Activated T-cell treated with anti-CD3 and anti-CD28 coated beads for 4 hours (primary cell): ENCODE measurements around the gene DCUN1D3.
"Not testable (repeated sequence)": the region's sequence is repeated elsewhere in the genome, so short reads cannot be mapped to it uniquely, and the experiment has no call there.

Experiments
- DNase-seq: peaks from one replicate; pipeline ENCODE4 v3.0.0-alpha.2; 2020

The DCUN1D3 gene

DNA sequence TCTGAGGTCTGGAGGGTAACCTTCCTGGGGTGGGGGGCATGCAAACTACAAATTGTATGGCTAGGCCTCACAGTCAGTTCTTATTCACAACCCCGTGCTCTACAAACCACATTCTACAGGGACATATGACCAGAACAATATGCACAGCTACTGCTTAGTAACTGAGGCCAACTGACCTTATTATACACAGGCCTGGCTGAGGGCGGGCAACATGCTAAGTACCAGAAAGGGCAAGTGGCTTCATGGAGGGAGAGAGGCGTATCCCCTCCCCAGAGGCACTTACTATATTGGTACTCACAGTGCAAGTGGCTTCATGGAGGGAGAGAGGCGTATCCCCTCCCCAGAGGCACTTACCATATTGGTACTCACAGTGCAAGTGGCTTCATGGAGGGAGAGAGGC is 39.2 kb downstream of the DCUN1D3 start:
- not testable (repeated sequence) for DNase-seq

DNA sequence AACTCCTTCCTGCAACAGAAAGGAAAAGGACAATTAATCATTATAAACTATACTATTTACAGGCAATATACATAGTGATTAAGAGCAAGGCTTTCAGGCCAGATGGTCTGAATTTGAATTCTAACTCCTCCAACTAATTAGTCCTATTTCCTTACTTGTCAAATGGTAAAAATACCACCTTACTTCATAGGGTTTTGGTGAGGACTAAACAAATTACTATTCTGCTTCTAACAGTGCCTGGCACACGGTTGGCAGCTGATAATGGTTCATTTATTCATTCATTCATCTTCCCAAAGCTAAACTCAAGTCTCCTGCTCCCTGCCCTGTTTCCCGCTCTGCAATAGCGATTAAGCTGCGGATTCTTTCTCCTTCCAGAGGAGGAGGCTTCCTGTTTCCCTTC is 39.8 kb downstream of the DCUN1D3 start:
- DNase-seq, result no peak

DNA sequence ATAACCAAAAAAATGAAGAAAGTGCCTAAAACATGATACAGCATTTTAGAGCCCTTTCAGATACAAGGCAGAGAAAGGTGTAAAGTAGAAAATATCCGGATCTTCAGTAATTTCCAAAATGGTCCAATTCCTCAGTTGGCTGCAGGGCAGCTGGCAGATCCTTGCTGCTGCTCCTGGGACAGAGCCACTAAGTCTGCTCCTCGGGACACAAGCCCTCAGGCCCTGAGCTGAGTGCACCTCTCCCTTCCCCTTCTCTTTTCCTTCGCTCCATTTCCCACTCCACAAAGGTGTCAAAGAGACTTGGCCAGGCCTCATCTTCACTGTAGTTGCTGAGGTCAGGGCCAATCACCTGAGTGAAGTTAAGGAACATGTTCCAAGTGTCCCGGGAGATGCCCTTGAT is 40.5 kb downstream of the DCUN1D3 start:
- no peak for DNase-seq

DNA sequence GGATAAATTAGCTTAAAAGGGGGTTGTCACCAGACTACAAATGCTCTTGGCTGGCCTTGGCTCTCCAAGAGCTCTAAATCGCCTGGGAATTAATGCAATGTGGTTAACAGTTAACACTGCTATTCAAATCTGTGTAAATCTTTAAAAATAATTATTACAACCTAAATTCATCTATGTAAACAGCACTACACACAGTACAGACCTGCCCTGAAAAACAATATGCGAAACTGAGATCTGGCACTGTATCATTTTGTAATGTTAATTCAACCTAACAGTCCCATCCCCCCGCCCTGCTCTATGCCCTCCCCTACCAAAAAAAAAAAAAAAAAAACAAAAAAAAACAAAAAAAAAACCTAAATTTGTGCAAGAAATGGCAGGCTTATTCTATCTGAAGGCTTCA is 40.9 kb downstream of the DCUN1D3 start:
- no peak for DNase-seq

DNA sequence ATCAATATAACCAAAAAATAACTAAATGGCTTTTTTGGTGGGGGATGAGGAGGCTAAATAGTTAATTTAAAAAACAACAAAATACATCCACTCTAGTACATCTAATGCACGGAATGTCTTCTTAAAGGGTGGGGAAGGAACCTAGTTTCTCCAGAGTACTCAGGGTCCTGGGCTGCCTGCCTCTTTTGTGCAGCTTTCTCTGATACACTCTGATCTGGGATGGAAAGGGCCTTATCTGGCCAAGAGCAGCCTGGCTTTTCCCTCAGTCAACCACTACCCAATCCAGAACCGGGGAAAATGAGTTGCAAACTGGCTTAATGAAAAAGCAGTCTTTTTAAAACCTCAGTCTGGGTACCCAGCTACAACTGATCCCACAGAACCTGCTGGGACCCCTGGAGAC is 42.9 kb downstream of the DCUN1D3 start:
- DNase-seq, result no peak

DNA sequence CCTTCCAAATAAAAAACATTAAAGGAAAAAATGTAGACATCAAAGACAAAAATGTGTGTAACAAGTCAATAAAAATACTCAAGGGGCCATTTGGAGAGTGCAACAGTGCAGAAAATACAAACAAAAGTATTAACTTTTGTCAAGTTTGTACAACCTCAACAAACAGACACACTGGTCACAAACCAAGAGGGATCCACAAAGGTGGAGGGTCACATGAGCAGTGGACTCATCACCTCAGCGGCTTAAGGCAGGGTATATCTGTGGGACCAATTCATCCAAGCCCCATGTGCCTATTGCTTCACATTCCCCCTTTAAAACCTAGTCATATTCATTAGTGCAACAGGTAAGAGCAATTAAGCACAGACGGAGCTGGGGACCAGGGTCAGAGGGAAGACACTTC is 45.2 kb downstream of the DCUN1D3 start:
- DNase-seq, result no peak

DNA sequence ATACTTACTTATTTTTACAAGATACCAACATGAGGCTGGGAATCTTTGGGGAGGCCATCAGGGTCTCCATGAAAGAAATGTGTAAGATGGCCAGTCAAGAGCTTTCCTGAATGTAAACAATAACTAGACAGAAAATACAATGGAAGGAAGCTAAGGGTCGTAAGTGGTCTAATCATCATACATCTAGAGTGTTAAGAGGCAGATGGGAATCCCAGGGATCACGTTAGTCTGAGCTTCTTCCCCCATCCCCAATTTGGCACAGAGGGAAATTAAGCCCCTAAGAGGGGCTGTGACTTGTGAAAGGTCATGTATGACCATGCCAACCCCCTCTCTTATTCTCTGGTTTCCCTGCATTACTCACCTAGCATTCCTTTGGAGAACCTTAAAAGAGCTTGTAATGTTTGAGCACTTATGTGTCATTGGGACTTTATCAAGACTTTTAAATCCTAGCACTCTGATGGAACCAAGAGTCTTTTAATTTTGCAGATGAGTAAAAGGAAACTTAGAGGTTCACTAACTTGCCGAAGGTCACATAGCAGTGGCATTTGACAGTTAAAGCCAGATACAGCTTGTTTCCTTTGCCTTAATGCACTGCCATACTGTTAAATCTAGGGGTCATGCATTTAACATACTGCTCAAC is 46.1 kb downstream of the DCUN1D3 start:
- DNase-seq, result no peak

DNA sequence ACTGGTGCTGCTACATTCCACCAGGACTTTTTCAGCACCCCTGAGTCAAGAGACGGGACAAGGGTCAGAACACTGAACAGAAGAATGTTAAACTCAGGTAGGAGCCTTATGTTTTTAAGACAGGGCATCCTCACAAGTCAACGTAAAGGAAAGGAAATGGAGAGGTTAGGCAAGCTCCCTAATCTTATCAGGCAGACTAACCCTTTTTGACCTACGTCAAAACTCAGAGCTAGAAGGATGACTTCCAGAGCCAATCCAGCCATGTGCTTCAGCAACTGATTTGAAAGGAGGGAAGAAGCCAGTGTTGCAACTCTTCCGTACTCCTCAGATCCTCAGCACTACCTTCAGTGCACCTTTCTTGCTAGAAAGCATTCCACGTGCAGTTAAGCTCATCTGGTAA is 47.0 kb downstream of the DCUN1D3 start:
- DNase-seq, result no peak

DNA sequence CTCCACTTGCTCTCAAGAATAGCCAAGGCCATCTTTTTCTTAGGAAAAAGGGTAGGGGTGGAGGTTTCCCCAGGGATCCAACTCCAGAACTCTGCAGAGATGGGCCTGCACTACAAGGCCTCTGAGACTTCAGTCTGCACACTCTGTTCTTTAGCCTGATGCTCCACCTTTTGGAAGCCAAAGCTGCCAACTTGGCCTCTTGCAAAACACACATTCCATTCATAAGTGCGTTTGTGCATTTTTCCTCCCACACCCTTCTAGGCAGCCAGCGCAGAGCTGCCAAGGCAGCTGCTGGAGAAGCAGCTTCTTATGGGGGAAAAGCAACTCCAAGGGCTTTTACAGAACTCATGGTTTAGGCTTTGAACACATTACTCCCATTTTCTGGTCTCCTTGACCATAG is 48.6 kb downstream of the DCUN1D3 start:
- no peak for DNase-seq

DNA sequence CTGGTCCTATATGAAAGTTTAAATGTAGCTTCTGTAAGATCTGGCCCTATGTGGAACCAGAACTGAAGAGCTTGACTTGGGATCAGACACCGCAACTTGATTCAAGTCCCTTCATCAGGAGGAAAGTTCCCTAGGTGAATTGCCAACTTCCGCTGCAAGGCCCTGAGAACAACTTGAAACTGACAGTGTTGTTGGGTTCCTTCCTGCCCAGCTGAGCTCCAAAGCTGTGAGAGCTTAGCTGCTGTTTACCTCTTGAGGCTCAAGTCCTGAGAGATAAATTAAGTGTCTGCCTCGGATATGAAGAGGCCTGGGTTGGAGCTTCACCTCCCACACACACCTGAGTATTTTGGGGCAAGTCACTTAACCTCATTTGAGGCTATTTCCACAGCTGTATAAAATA is 49.2 kb downstream of the DCUN1D3 start:
- no peak for DNase-seq

DNA sequence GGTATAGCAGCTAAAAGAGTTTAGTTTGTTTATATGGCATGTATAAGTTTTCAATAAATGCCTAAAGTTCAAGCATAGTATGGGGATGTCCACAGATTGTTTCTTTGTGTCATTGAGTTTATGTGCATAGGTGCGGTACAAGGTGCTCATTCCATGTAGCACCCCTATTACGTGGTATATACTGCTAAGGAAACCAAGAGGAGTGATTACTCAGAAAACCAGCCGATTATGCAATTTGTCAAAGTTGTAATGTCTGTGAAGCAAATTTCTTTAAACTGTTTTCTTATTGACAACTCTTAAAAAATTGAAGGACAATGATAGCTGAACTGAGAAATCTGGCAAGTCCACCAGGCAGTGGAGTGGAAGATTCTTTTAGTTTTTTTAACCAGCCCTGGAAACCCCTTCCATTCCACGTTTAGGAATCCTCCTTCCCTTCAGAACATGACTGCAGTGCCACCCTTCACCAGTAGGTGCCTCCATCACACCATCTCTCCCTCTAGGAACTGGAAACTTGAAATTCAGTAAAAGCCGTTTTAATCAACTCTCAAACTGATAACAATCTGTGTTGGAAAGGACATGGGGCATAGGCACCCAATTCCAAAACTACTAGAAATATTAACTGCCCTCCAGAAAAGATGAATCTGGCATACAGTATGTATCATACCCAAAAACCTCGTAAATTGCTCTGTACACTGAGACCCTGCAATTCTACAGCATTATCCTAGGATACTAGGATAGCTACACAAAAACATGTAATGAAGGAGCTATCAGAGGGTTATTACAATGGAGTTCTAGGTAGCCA is 50.4 kb downstream of the DCUN1D3 start:
- DNase-seq, result peak; percentile 65

DNA sequence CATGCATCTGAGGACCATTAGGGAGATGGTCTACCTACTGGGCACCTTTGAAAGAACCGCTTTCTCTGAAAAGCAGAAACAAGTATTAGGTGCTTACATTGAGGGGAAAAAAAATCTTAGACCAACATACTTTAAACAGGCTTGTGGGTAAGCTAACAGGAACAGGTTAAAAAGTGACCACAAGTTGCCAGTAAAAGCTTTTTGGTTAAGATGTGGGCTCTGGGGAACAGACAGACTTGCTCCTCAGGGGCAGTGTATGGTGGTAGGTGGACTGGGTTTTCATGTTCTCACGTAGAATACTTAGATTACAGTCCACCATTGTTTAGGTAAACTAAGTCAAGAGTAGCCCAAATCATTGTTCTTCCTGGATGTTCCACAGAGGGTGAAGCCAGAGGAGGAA is 52.6 kb downstream of the DCUN1D3 start:
- no peak for DNase-seq

DNA sequence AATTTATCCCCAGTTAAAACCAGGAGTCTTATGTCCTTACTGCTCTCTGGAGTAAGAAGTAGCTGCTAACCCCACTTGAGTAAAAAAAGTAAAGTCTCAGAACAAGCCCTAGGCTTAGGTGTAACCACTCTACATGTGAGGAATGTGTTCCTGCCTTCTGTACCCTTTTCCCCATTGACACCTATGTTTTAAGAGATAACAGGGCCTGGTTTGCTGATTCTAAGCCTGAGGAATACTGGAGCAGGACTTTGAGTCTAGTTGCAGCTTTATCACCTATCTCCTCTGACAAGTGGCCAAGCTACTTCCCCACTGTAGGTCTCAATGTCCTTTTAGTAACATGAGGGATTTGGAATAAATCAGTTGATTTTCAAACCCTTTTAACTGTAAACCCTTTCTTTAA is 53.6 kb downstream of the DCUN1D3 start:
- no peak for DNase-seq

DNA sequence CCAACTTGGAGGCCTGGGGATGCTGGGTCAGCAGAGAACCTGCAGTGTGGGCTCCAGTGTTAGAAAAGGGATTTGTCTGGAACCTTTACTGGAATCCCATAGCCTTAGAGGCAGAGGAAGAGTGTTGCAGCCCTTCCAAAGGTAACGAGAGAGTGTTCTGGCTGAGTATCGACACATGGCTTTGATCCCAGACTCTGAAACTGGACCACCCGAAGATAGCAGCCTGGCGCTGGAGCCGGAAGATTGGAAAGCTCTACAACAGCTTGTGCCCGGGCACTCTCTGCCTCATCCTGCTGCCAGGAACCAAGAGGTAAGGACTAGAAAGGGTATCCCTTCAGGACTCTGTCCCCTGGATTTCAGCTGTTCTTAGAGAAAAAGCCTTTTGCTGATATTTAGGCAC is 54.1 kb downstream of the DCUN1D3 start:
- DNase-seq, result no peak

DNA sequence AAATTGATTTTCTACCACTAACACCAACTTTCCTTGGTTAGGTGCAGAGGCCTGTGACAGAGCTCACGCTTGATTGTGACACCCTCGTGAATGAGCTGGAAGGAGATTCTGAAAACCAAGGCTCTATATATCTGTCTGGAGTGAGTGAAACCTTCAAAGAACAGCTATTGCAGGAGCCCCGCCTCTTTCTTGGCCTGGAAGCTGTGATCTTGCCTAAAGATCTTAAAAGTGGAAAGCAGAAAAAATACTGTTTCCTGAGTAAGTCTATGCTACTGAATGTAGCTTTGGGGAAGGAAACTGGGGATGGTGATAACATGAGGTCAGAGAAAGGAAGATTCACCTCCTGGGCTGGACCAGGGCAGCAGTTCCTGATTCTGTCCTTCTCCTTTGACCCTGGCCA is 55.6 kb downstream of the DCUN1D3 start:
- DNase-seq, result no peak

DNA sequence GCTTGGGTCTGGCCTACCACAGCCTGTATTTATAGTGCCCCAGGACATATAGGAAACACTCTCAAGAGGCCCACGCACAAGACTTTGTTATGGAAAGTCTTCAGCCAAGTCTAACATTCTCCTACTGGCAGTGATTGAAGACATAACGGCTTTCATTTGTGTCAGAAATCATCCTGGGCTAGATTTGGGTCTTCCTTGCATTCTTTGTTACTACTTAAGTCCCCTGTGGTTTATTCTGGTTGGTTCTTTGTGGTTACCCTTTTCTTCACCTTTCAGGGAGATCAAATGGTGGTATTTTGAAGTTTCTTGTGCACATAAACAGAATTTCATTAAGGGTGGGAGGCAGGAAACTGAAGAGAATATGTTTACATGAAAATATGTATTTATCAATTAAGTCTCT is 56.1 kb downstream of the DCUN1D3 start:
- no peak for DNase-seq

DNA sequence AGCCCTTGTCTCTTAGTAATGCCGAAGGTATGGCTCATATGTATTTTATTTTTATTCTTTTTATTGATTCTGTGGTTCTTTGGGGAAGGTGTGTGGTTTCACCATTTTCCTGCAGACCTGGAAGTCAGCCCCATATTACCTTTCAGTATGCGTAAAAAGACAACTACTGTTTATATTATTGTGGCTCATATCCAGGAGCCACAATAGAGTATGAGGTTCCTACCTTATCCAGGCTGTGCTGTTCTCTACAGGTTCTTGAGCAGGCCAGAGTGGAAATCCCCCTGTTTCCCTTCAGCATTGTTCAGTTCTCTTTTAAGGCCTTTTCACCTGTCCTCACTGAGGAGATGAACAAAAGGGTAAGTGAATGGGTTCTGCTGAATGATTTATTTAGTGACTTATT is 60.7 kb downstream of the DCUN1D3 start:
- no peak for DNase-seq

DNA sequence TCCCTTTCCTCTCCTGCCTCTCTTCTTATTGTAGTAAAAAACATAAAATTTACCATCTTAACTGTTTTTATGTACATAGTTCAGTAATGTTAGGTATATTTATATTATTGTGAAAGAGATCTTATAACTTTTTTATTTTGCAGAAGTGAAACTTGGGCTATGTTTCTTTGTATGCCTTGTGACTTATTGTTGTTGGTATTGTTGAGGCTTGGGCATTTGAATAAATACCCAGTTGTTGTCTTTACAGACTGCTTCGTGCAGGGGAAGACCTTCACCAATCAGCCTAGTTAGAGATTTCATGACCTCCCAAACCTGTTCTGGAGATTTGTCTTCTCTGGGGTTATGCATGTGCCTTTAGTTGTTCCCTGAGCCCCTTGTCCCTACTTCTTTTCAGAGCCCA is 61.9 kb downstream of the DCUN1D3 start:
- DNase-seq, result no peak

DNA sequence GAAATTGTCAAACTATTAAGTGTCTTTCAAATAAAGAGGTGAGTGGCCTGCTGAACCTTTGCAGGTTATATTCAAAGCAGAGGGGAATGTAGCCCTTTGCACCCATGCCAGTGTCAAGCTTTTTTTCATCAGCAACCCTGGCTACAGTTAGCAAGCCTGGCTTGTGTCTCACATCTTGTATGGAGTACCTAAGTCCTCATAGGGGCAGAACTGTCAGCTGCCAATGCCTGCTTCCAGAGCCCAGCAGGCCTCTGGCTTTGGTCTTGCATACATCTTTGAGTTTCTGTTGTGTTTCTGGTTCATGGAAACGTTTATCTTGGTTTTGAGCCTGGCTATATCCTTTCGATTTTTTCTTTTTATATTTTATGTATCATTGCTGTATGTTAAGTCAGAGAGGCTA is 67.1 kb downstream of the DCUN1D3 start:
- no peak for DNase-seq

DNA sequence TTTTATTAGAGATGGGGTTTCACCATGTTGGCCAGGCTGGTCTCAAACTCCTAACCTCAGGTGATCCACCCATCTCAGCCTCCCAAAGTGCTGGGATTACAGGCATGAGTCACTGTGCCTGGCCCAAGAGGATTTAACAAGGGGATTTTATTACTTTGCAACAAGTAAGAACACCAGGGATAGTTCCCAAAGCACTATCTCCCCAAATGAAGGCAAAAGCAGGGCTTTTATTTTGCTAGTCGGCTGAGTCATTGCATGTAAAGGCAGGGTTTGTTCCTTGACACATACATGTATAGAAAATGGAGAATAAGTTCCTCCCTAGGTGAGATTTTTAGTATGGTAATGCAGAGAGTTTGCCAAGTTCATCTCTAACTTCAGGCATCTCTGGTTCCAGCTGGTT is 69.8 kb downstream of the DCUN1D3 start:
- no peak for DNase-seq

DNA sequence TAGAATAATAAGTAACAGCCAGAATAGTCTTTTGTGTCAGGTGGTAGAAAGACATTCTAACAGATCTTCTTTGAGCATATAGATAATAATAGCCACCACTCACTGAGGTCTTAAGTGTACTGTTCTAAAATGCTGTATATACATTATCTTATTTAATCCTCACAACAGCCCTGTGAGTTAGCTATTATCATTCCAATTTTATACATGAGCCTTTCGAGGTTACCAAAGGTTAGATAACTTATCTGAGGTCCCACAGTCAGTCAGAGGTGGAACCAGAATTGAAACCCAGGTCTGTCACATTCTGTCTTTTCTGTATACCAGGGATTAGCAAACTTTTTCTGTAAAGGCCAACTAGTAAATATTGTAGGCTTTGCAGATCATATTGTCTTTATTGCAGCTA is 70.6 kb downstream of the DCUN1D3 start:
- DNase-seq, result no peak

DNA sequence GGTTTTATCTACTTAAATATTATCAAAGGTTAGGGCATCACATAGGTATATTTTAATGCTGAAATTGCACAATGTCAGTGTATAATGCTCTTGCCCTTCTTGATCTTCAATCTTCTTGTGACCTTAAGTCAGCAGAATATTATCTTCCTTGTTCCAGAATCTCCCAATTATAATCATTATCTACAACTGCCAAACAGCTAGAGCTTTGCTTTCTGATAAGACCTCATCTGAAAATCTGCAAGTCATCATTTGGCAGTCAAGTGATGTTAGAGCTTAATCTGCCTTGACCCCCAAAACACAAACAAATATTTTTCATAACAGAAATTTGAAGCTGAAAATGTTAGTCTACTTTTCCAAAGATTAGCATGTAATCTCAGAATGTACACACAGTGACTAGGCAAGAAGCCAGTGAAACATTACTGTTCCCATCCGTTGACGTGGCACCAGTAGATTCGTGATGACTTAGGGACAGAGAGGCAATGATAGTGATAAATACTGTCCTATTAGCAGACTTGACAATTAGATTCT is 74.1 kb downstream of the DCUN1D3 start:
- DNase-seq, result no peak

DNA sequence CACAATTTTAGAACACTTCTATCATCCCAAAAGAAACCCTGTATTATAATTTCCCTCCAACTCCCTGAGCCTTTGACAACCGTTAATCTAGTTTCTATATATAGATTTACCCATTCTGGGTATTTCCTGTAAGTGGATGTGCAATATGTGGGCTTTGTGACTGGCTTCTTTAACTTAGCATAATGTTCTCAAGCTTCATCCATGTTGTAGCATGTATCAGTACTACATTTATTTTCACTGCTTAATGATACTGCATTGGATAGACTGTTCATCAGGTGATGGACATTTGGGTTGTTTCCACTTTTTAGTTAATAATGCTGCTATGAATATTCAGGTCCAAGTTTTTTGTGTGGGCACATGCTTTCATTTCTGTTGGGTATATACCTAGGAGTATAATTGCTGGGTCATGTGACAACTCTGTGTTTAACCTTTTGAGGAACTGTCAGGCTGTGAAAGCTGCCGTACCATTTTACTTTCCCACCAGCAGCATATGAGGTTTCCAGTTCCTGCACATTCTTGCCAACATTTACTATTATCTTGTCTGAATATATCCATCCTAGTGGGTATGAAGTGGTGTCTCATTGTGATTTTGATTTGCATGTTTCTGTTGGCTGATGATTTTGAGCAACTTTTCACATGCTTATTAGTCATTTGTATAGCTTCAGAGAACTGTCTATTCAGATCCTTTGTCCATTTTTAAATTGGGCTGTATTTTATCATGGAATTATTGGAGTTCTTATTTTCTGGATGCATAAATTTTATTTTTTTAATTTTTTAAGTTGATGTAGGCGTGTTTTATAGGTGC is 77.4 kb downstream of the DCUN1D3 start:
- no peak for DNase-seq

DNA sequence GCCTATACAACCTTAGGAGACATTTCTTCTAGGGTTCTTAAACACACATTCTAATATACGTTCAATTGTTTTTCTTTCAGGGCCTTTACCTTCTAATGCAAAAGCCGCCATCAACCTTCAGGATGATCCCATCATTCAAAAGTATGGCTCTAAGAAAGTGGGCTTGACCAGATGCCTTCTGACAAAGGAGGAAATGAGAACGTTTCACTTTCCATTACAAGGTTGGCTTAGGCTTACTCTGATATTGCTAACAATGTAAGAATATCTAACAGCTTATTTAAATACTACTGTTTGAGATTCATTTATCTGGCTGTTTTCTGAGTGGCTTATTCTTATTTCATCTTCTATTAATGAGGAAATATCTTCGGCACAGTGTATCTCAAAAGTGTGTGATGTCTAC is 78.5 kb downstream of the DCUN1D3 start:
- DNase-seq, result no peak
